Right kidney (tissue), 1 donor: Measurements from ENCODE around the gene TGFBR3.

ENCODE experiments used
- DNase-seq: peaks from one replicate; pipeline ENCODE4 v3.0.0-alpha.2; 2016

TGFBR3 gene

DNA sequence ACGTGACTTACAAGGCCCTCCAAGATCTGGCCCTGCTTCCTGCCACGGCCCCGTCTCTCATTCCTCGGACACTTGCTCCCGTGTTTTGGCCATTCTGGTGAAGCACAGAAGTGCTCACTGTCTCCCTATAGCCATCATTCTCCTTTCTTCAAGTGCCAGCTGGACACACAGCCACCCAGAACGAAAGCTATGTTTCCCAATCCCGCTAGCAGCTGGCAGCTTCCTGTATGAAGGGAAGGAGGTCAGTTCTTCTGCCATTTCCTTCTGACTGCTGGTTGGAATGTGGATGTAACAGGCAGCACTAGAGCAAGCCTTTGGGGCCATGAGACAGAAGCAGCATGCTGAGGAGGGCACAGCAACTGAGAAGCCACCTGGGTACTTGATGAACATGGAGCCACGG lies 82.8 kb downstream of the TGFBR3 start:
- DNase-seq: no peak

DNA sequence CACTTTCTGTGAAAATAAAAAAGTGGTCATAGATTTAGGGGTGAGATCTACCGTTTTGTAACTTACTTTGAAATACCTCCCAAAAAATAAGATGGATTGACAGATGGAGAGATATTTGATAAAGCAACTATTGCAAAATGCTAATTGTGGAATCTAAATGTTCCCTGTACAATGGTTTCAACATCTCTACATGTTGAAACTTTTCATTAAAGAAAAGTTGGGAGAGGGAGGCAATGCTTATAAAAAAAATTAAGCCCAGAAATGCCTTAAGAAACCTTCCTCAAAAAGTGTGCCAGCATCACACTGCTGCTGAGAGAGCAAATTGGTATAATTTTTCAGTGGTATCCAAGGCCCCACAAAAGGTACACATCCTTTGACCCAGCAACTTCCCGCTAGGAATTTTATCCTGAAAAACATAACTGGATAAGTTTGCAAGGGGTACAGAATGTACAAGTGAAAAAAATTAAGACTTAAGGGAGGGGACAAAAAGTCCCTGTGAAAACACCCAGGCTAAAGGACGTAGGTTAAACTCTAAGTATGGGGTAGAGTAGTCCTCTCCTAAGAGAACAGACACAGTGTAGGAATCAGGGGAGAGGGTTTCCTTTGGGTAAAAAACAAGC lies 84.3 kb downstream of the TGFBR3 start:
- no peak for DNase-seq

DNA sequence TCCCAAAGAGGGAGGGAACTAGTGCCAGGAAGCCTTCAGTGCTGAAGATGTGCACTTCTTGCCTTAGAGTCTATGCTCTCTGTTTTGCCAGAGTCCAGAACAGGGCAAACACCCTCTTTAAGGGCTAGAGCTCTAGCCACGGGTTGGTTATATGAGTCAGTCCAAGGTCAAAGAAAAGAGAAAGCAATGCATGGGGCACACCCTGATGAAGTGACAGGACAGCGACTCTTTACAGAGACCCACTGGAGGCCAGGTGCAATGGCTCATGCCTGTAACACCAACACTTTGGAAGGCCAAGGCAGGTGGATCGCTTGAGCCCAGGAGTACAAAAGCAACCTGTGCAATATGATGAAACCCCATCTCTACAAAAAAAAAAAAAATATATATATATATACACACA lies 86.1 kb downstream of the TGFBR3 start:
- no peak for DNase-seq

DNA sequence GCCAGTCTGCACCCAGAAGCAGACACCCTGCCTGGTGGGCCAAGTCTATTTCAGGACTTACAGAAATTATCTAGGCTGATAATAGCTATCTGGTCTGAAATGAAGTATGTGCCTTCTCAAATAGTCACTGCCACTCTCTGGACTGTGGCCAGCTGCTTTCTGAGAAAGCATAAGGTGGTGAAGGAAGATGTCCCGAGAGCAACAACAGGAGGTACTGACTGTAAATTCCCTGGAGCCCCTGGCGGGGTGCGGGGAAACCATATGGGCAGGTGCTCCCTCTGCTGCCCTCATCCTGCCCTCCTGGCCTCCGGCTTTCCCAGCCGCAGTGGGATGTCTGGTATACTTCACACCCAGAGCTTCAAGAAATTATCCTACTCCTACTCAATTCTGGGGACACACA lies 86.8 kb downstream of the TGFBR3 start:
- no peak for DNase-seq

DNA sequence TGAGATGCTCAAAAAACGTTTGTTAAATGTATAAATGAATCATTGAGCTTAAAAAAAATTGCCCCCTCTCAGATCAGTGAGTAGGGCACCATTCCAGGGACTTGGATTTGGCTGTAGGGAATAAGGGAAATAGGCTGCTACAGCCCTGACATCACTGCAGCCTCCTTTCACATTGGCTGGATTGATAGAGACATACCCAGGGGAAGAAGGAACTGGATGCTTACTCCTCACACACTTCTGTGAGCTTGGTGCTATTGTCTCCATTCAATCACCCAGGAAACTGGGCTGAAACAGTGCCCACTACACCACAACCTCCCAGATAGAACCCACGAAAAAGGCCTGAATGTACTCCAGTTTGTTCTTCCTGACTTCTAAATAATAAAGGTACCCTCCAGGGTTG lies 87.2 kb downstream of the TGFBR3 start:
- no peak for DNase-seq

DNA sequence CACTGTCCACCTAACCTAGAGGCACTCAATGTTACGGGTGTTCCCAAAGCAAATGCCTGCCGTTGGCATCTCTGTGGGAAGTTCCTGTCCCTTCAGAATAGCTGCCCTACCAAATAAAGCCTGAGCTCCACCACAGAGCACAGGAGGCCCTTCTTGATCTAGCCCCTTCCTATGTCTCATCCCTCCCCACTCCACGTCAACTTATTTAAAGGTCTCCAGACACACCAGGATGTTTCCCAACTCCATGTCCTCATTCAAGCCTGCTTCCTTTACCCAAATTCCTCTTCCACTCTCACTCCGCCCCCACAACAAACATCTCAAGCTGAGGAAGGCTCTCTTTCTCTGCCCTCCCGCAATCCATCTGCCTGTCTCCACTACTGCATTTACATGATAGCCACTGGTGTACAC lies 87.7 kb downstream of the TGFBR3 start:
- no peak for DNase-seq

DNA sequence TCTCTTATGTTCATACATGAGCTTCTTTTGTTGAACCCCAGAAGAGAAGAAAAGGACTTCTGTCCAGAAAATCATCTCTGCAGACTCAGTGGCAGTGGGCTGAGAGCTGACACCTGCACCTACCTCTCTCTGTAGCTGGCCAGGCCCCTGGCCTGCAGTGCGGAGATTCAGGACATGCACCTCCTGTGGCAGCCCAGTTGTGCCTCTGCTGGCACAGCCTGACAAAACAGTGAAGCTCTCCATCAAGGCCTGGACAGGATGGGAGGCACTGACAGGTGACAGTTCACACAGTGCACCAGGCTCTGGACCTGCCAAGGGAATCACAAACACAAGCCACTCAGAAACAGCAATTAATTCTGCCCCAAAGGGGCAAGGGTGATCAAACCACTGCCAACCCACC lies 88.8 kb downstream of the TGFBR3 start:
- DNase-seq: no peak

DNA sequence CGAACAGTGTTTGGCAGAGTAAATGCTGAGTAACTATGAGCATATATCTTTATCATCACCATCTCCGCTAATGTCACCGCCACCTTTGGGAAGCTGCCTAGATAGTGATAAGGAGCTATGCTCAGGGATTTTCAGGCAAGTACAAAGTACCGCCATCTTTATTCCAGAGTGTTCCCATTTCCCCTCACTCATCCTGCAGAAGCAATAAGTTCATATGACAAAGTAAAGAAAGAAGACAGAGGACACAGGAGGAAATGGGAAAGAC lies 89.6 kb downstream of the TGFBR3 start:
- no peak for DNase-seq

DNA sequence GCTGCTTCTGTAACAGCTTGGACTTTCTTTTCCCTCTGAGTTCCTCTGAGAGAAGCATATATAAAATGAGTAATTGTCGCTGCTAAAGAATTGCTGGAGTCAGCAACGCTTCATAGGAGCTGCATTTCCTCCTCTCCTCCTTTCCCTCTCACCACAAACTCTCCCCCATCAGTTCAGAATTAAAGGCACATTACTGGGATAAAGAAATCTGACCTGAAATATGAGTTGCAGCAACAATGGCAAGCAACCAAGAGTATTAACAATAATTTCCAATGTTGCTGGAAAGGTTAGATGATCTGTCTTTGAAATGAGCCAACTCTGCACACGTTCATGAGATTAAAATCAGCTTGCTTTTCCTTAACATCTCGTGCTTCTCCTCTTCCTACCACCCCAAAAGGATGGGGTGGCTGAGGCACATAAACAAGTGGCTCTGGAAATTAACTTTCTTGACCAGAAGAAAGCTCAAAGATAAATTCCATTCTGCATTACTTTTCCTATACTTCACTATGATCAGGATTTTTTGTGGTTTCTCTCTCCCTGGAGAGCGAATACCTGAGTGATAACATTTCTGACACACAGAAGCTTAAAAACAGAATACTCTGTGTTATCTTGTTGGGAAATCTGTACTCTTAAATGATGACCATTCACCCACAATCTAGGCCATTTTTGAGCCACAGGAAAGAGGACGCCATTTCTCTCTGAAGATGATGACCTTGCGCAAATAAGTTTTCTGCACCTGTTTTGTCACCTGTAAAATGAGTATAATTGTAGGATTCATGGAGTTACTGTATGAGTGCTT lies 90.2 kb downstream of the TGFBR3 start:
- no peak for DNase-seq

DNA sequence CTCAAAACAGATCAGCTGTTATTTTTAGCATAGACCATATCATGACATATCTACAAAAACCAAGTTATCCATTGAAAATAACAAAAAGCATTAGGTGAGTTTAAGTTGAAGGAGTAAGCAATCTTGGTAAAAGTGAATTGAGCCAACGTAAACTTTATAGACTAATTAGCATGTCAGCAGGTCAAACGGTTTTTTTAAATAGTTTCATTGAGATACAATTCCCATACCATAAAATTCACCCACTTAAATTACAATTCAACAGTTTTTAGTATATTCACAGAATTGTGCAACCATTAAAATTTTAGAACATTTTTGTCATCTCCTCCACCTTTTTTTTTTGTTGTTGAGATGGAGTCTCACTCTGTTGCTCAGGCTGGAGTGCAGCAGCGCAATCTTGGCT lies 92.1 kb downstream of the TGFBR3 start:
- no peak for DNase-seq

DNA sequence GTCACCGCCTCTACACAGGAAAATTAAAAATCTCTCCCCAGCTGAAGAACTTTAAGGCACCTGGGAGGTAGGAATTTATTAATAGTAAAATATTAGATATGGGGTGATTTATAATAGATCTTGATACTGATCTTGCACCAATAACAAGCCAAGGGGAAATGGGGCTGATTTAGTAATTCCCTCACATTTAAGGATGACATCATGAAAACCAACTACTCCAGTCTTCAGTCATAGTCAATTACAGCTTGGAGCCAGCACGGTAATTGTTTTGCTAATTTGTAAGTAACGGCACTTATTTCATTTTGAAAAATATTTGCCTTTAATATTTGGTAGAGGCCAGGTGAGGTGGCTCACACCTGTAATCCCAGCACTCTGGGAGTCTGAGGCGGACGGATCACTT lies 92.8 kb downstream of the TGFBR3 start:
- no peak for DNase-seq

DNA sequence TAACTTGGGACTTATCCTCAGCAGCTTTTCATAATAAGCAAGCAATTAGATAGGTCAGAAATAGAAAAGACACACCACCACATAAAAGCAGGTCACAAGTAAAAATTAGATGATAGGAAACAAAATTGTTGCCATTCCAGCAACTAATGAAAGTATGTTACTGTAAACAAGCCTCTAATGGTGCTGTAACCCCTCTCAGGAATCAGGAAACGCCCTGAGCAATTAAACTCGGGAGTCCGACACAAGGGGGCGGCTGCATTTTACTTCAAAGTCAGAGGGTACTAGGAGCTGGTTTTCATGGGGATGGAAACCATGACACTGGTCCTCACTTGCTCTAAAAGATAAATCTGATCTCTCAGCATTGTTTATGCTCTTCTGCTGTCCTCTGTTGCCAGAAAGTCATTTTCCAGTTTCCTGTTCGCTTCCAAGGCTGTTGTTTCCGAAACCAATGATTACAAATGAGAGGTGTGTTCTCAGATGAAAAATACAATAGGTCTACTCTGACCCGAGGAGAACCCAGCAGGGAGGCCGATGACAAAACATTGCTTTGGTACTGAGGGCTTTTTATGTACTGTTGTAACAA lies 93.4 kb downstream of the TGFBR3 start:
- DNase-seq: peak; percentile 47

DNA sequence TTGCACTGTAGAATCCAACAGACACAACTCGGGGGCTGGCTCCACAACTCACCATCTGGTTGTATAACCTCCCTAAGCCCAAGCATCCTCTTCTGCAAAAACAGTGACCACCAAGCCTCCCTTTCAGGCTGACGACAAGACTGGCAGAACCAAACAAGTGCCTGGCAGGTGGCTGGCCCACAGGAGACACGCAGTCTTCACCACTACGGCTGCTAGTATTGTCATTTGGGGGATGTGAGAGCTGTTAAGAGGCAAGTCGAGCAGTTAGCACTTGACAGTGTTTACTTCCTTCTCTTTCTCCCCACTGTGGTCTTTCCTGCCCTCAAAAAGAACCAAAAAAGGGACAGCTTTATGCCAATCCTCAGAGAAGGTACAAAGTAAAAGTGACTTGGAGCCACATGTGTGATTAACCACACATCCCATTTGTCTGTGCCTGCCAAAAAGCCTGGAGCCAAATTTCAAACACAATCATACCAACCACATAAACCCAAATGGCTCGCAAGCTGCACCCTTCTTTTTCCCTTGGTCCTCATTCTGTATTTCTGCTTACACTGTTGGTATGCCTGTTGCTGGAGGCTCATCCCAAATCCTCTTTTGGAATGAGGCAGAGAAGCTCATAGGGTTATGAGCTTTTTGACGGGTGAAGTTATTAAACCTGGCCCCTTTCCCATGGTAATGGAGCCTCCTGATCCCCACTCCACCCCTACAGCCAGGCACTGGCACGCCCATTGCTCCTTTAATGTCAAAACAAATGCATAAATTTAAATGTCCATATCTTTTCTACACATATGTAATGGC lies 94.1 kb downstream of the TGFBR3 start:
- DNase-seq: no peak

DNA sequence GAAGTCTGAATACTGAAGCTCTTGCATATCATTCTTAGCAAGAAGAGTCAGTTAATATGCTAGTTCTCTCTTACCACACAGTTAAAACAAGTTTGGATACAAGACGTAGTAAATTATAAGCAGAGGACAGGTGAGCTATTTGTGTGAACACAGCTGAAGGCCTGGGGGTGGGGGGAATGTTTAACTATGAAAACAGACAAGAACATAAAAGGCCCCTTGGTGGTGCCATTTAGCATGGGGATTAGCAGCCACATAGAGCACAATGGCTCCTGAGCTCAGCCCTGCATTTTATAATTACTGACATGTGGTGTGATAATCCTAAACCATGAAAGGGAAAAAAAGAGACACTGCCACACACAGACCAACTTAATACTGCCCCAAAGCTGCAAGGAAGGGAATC lies 94.8 kb downstream of the TGFBR3 start:
- no peak for DNase-seq

DNA sequence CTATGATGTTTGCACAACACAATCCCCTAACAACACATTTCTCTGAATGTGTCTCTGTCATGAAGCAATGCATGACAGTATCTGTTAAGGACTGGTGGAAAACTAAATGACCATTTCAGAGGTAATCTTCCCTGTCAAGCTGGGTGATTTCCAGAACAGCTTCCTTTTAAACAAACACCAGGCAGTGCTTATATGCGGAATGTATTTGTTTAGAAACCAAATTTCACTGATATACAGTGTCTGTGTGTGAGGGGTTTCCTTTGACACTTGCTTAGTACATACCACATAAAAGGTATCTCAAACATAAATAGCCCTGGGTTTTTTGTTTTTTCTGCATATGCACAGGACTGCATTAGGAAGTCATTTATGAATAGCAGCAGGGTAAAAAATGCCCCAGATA lies 95.6 kb downstream of the TGFBR3 start:
- no peak for DNase-seq

DNA sequence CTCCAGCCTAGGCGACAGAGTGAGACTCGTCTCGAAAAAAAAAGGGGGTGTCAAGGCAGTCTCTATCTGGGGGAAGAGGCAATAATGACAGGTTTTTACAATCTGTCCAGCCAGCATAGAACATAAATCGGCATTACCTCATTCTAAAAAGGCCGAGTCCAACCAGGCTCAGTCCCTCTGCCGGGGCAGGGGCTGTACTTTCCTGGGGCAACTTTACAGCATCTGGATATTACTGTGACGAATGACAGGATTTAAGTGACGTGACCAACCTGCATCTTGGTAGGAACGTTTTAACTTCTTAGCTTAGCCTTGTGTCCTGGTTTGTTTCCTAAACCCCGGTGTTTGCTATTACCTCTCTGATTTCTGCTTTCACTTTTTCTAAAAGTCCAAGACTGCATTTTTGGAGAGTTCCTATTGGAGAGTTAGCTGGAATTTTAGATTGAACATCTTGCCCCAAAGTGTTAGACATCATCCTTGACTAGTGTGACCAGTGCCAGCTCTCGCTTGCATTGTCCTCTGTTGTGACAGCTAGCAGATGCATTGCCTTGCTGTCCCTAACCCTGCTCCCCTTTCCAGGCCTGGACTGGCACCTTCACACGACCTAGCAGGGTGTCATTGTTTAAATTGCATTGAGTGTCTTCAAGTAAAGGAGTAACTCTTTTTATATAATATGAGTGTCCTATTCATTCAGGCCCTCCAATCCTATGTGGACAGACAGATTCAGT lies 96.5 kb downstream of the TGFBR3 start:
- DNase-seq: no peak

DNA sequence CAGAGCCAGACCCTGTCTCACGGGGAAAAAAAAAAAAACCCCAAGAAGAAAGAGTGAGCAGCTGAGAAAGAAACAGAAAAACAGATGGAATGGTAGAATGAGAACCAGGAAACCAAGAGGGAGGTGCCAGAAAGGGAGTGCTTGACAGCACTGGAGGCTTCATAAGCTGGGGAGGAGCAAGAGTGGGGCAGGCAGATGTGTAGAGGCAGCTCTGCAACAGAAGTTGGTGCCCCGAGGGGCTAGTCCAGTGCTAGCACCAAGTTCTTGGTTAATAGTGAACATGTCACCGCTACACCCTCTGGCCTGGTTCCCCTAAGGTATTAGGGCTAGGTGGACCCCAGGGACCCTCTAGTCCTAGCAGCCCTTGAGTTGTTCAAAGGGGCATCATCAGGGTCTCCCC lies 98.0 kb downstream of the TGFBR3 start:
- DNase-seq: no peak

DNA sequence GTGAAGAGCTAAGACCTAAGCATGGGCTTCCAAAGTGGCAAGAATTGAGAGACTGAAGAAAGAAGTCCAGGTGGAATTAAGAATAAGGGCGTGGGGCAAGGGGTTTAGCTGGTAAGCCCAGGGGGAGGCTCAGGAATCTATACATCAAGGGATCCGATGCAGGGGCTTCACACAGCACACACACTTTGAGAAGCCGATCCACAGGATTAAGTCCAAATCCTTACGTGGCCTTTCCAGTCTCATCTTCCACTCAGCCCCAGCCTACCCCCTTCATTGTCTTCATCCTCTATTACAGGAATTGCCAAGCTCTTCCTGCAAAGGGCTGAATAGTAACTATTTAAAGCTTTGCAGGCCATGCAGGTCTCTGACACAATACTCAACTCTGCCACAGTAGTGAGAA lies 101.3 kb downstream of the TGFBR3 start:
- no peak for DNase-seq

DNA sequence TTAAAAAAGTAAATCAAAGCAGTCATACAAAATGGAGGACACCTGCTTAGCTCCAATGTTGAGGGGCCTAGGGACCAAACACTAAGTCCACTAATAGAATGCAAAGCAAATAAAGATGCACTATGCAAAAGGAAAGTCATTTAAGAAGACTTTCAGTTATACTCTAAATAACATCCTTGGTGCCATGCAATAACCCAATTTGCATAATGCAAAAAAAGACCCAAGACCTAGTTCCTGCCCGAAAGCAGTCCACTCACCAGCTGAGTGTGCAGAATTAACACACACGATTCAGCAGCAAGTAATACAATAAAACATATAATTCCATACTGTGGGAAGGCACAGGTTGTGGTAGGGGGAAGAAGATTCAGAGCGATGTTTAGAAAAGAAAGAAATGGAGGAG lies 101.8 kb downstream of the TGFBR3 start:
- no peak for DNase-seq

DNA sequence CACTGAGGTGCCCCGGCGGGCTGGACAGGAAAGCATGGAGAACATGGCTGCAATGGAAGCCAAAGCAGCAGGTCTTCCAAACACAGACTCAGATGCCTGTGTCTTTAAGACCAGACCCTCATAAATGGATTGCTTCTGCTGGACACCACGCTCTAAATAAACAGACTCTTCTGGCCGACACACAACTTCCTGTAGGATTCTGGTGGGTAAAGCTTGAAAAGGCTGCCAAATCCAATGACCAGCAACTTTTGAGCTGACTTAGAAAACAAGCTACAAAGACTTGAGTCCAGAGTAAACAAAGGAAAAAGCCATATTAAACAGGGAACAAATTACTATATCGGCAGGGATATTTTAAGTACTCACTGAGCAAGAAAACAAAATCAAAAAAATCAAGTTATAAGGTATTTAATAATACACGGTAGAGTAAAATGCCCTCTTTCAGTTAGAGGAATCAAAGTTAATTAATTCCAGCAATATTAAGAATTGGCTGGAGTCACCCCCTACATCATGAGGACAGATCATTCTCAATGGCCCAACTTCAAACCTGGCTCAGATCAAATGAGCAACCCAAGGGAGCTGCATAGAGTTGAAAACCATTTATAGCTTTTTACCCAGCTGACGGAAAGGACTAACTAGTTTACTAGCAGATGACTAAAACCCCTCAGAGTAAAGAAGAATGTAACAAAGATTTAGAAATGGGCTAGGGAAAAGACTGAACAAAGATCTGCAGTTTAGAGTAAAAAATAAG lies 102.4 kb downstream of the TGFBR3 start:
- no peak for DNase-seq

DNA sequence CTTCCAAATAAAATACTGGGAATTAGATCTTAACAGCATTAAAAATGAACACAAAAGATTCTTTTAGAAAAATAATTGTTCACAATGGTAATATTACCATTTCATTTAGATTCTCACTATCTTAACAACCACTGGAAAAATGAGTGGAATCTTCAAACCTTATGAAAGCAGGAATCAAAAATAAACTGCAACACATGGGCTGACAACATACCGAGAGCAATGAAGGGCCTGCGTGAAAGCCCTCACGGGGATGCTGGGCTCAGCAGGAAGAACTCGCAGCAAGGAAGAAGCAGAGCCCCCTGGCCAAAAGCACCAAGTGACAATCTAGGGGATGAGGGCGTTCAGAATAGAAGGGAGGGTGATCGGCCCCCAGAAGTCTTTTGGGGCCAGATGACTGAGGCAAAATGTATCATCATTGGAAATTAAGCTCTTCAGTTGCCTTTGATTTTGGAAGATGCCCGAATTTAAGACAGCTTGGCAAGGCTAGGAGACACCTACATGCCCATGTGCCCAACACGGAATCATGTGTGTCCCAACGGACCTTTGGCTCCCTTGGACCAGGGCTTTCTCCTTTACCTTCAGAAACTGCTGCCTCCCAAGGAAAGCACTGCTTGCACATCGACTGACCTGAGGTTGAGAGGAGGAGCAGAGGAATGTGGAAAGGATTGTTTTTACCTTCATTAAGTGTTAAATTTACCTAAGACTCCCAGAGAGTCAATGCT lies 103.9 kb downstream of the TGFBR3 start:
- DNase-seq: no peak
